H1 (cell line): ENCODE results near the gene OR5H1. TPM values are rescaled to one million over a fixed set of nuclear protein-coding genes. Genes with fewer than 3 reads are reported as not detected.

Source experiments
- CTCF ChIA-PET: fragments of 300-600 bp; sonication (Branson Sonifier 250); formaldehyde crosslinking; loops from one replicate; lab custom pipeline; 2021; ENCODE audit not compliant: partially characterized antibody; lab: Charles Lee
- POLR2A ChIA-PET: fragments of 300-600 bp; sonication (Branson Sonifier 250); formaldehyde crosslinking; loops from one replicate; lab custom pipeline; 2021; ENCODE audit warnings: inconsistent platforms; ENCODE audit not compliant: partially characterized antibody; lab: Charles Lee
- DNase-seq, 2 experiments: peaks; one replicate each; pipeline versions ENCODE4 v3.0.0 to v3.0.0-alpha.2; 2010 to 2022; ENCODE audit warnings: low spot score in 2 of 2, low read depth in 1 of 2, mixed read lengths in 1 of 2
- FAIRE-seq: peaks from 2 replicates; lab custom pipeline; 2011; peaks lifted over from hg19 to GRCh38; lab: Jason Lieb, UNC
- H2AFZ ChIP-seq: 2 replicates; pipeline ENCODE4 v1.8.1; 2012; ENCODE audit warnings: low read length, inconsistent platforms
- H2AK5ac ChIP-seq: 2 replicates; pipeline ENCODE4 v1.6.1; 2013; ENCODE audit warnings: low read depth, low read length
- H2BK120ac ChIP-seq: replicated peaks from 2 replicates; pipeline ENCODE3; 2013; ENCODE audit warnings: low read depth, low read length, inconsistent platforms
- H2BK12ac ChIP-seq: 2 replicates; pipeline ENCODE4 v1.6.1; 2013; ENCODE audit warnings: low read depth, low read length
- H2BK15ac ChIP-seq: 2 replicates; pipeline ENCODE4 v1.6.1; 2013; ENCODE audit warnings: low read length
- H2BK20ac ChIP-seq: 2 replicates; pipeline ENCODE4 v1.6.1; 2013; ENCODE audit warnings: low read length
- H2BK5ac ChIP-seq: 2 replicates; pipeline ENCODE4 v1.6.1; 2013; ENCODE audit warnings: low read depth, low read length
- H3K14ac ChIP-seq: 2 replicates; pipeline ENCODE4 v1.6.1; 2013; ENCODE audit warnings: inconsistent platforms; ENCODE audit not compliant: insufficient read length
- H3K18ac ChIP-seq: 2 replicates; pipeline ENCODE4 v1.6.1; 2013; ENCODE audit warnings: low read length; ENCODE audit errors: extremely low read depth
- H3K23ac ChIP-seq: 2 replicates; pipeline ENCODE4 v1.6.1; 2013; ENCODE audit warnings: inconsistent platforms; ENCODE audit not compliant: insufficient read length
- H3K23me2 ChIP-seq: 2 replicates; pipeline ENCODE4 v1.6.1; 2013; ENCODE audit warnings: low read depth, low read length
- H3K27ac ChIP-seq: 2 replicates; pipeline ENCODE4 v1.6.1; 2011; ENCODE audit warnings: low read depth, low read length, inconsistent platforms
- H3K27me3 ChIP-seq, 4 experiments: replicated peaks in 1 of 4; 1 replicate in 1 of 4; 2 replicates in 3 of 4; pipeline versions ENCODE4 v1.6.1 to v1.8.1; 2011 to 2013; ENCODE audit warnings: low read length in 3 of 4, mild to moderate bottlenecking in 3 of 4, inconsistent platforms in 2 of 4, mixed read lengths in 2 of 4, moderate library complexity in 1 of 4; ENCODE audit not compliant: control insufficient read depth in 3 of 4, insufficient read depth in 3 of 4; ENCODE audit errors: extremely low read depth in 1 of 4
- H3K36me3 ChIP-seq, 4 experiments: 2 replicates each; pipeline versions ENCODE4 v1.6.1 to v1.8.1; 2011 to 2013; ENCODE audit warnings: mild to moderate bottlenecking in 4 of 4, low read length in 3 of 4, moderate library complexity in 2 of 4, control low read depth in 1 of 4, inconsistent platforms in 1 of 4; ENCODE audit not compliant: insufficient read depth in 4 of 4, control insufficient read depth in 2 of 4
- H3K4ac ChIP-seq: replicated peaks from 2 replicates; pipeline ENCODE3; 2013; ENCODE audit warnings: low read length, low read depth, mixed read lengths, inconsistent platforms; ENCODE audit not compliant: insufficient read length
- H3K4me1 ChIP-seq, 4 experiments: replicated peaks in 1 of 4; 1 replicate in 1 of 4; 2 replicates in 3 of 4; pipeline versions ENCODE4 v1.6.1 to v1.8.1; 2011 to 2013; ENCODE audit warnings: low read length in 3 of 4, inconsistent platforms in 2 of 4, mixed read lengths in 1 of 4; ENCODE audit not compliant: insufficient read depth in 4 of 4, control insufficient read depth in 3 of 4
- H3K4me2 ChIP-seq, 2 experiments: 2 replicates each; pipeline versions ENCODE4 v1.6.1 to v1.8.1; 2011 to 2013; ENCODE audit warnings: low read depth in 2 of 2, low read length in 2 of 2, control low read depth in 1 of 2, inconsistent platforms in 1 of 2, mild to moderate bottlenecking in 1 of 2; ENCODE audit not compliant: insufficient read depth in 1 of 2
- H3K4me3 ChIP-seq, 4 experiments: fragments of 200-600, 300-600 bp in 1 of 4; sonication (generic), shearing (Covaris generic), sonication (Bioruptor Twin) in 1 of 4; 2 replicates each; pipeline versions ENCODE4 v1.5.1 to v1.8.1; 2011 to 2016; ENCODE audit warnings: low read length in 4 of 4, low read depth in 3 of 4, control low read depth in 2 of 4, inconsistent platforms in 2 of 4, mild to moderate bottlenecking in 2 of 4, mixed read lengths in 1 of 4, moderate library complexity in 1 of 4; ENCODE audit not compliant: insufficient read depth in 2 of 4; ENCODE audit errors: extremely low read depth in 1 of 4
- H3K56ac ChIP-seq: replicated peaks from 2 replicates; pipeline ENCODE3; 2013; ENCODE audit warnings: low read depth, mild to moderate bottlenecking, mixed read lengths, low read length, inconsistent platforms; ENCODE audit not compliant: insufficient read length
- H3K79me1 ChIP-seq: 2 replicates; pipeline ENCODE4 v1.6.1; 2013; ENCODE audit warnings: low read depth, low read length, control low read depth
- H3K79me2 ChIP-seq, 2 experiments: 2 replicates each; pipeline versions ENCODE4 v1.6.1 to v1.8.1; 2012 to 2013; ENCODE audit warnings: low read length in 2 of 2, mild to moderate bottlenecking in 2 of 2, inconsistent platforms in 1 of 2; ENCODE audit not compliant: insufficient read depth in 2 of 2, control insufficient read depth in 1 of 2
- H3K9ac ChIP-seq, 4 experiments: replicated peaks in 1 of 4; 1 replicate in 1 of 4; 2 replicates in 3 of 4; pipeline versions ENCODE4 v1.6.1 to v1.8.1; 2011 to 2013; ENCODE audit warnings: low read depth in 3 of 4, low read length in 3 of 4, control low read depth in 2 of 4, mild to moderate bottlenecking in 2 of 4, moderate library complexity in 2 of 4, inconsistent platforms in 1 of 4; ENCODE audit errors: extremely low read depth in 1 of 4
- H3K9me3 ChIP-seq, 2 experiments: 2 replicates each; pipeline versions ENCODE4 v1.6.1 to v1.8.1; 2012 to 2013; ENCODE audit warnings: mild to moderate bottlenecking in 2 of 2, moderate library complexity in 2 of 2, control low read depth in 1 of 2, inconsistent platforms in 1 of 2, low read depth in 1 of 2, low read length in 1 of 2, mixed read lengths in 1 of 2; ENCODE audit not compliant: insufficient read depth in 2 of 2
- H4K20me1 ChIP-seq, 2 experiments: replicated peaks in 1 of 2; 2 replicates each; pipeline versions ENCODE3 to v1.8.1; 2011 to 2013; ENCODE audit warnings: inconsistent platforms in 2 of 2, low read length in 2 of 2, mild to moderate bottlenecking in 1 of 2; ENCODE audit not compliant: insufficient read depth in 2 of 2, control insufficient read depth in 1 of 2
- H4K5ac ChIP-seq: 2 replicates; pipeline ENCODE4 v1.6.1; 2013; ENCODE audit warnings: low read length, low read depth, mixed read lengths, inconsistent platforms; ENCODE audit not compliant: insufficient read length
- H4K8ac ChIP-seq: 2 replicates; pipeline ENCODE4 v1.8.0; 2013; ENCODE audit warnings: mild to moderate bottlenecking, moderate library complexity, low read length, inconsistent platforms; ENCODE audit not compliant: insufficient read depth; ENCODE audit errors: extremely low read depth
- H4K91ac ChIP-seq: replicated peaks from 2 replicates; pipeline ENCODE3; 2013; ENCODE audit warnings: low read length, mixed read lengths, inconsistent platforms; ENCODE audit not compliant: insufficient read length
- CHD1 ChIP-seq: IDR thresholded peaks from 2 replicates; pipeline ENCODE4 v1.6.1; 2012; ENCODE audit warnings: low read depth, low read length, improper control_type of control experiment
- EGR1 ChIP-seq: IDR thresholded peaks from 2 replicates; pipeline ENCODE4 v1.6.1; 2011; ENCODE audit warnings: low read depth, low read length, borderline replicate concordance
- EP300 ChIP-seq, 2 experiments: IDR thresholded peaks; 1 replicate in 1 of 2; 2 replicates in 1 of 2; pipeline ENCODE4 v1.6.1; 2011 to 2012; ENCODE audit warnings: low read depth in 2 of 2, low read length in 2 of 2, mild to moderate bottlenecking in 2 of 2, borderline replicate concordance in 1 of 2, inconsistent platforms in 1 of 2, moderate library complexity in 1 of 2
- JUN ChIP-seq: IDR thresholded peaks from 2 replicates; pipeline ENCODE4 v1.6.1; 2011; ENCODE audit warnings: low read depth, mild to moderate bottlenecking, improper control_type of control experiment, low read length
- SIRT6 ChIP-seq: IDR thresholded peaks from one replicate; pipeline ENCODE4 v1.7.1; 2012; ENCODE audit warnings: low read length, inconsistent platforms
- SP1 ChIP-seq: IDR thresholded peaks from 2 replicates; pipeline ENCODE4 v1.6.1; 2011; ENCODE audit warnings: low read depth, low read length
- SP4 ChIP-seq: IDR thresholded peaks from 2 replicates; pipeline ENCODE4 v1.6.1; 2012; ENCODE audit warnings: low read length, inconsistent platforms
- TAF7 ChIP-seq: optimal IDR thresholded peaks from 2 replicates; pipeline ENCODE3; 2011; ENCODE audit warnings: low read depth, mild to moderate bottlenecking, inconsistent platforms, low read length, moderate library complexity, borderline replicate concordance
- YY1 ChIP-seq: IDR thresholded peaks from 2 replicates; pipeline ENCODE4 v1.6.1; 2011; ENCODE audit warnings: low read depth, mild to moderate bottlenecking, low read length
- polyA plus RNA-seq, 7 experiments: library from polyadenylated mRNA; depleted of rRNA in 3 of 7; stranded (reverse) in 5 of 7; unstranded in 2 of 7; fragments of >200 nt in 5 of 7; fragments of 200-250 nt in 2 of 7; gene quantifications; 1 replicate in 5 of 7; 2 replicates in 1 of 7; 4 replicates in 1 of 7; pipeline versions ENCODE4 v1.2.1 to v1.2.3, GENCODE V29; 2011 to 2013; ENCODE audit warnings: missing spikeins in 2 of 7, mixed read lengths in 2 of 7
- total RNA-seq: library from RNA; stranded (reverse); fragmentation: NEBNext Ultra II Directional; extraction: Animal tissue kit (Norgen Biotek cat#: 25700); gene quantifications from 2 replicates; pipeline ENCODE4 v1.2.1, GENCODE V29; 2021

The OR5H1 gene
- total and polyA plus RNA-seq, 2 of the 8 experiments (the other 6 are each of a cell fraction or from before 2014, with no cell fraction given): not detected

DNA sequence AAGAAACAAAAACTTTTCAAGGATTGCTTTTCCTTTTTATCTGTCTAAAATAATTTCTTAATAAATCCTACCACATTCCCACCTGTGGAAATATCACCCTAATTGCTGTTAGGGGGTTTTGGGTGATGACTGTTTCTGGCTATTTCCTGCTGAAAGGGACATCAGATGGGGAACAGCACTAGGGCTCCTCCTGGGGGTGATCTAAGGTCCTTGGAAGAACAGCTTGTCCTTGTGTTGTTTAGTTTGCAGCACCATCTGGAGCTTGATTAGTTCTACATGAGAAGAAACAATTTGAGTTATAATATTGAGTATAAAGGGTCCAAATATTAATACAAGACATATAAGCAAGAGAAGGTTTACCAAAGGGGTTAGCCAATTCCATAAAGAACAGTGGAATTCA, 54.7 kb downstream of the OR5H1 start:
- no peak overlapping the region for H2AFZ ChIP-seq
- no peak overlapping the region for H3K4ac ChIP-seq
- no peak overlapping the region for H4K8ac ChIP-seq
- no peak overlapping the region for H2BK15ac ChIP-seq
- no peak overlapping the region for H3K18ac ChIP-seq
- no peak overlapping the region for H3K23ac ChIP-seq
- CTCF ChIA-PET: interaction anchor here (0.6 to 8.2 kb wide), 21 partner anchors 13 to 206 kb away, joined by 3 to 61 read pairs (median 4); no protein-coding TSS in a partner anchor
- no peak overlapping the region for H3K14ac ChIP-seq
- no peaks in the 10 kb centered on the region for H4K20me1 ChIP-seq
- no peak overlapping the region for H4K91ac ChIP-seq
- H2BK20ac ChIP-seq: no peak overlapping the region
- no peak overlapping the region for H3K56ac ChIP-seq
- no peak overlapping the region for H2BK5ac ChIP-seq
- H3K9me3 ChIP-seq: no peaks in the 10 kb centered on the region
- no peaks in the 10 kb centered on the region for H3K79me1 ChIP-seq
- no peaks in the 10 kb centered on the region for H3K23me2 ChIP-seq
- no peak overlapping the region for H3K4me2 ChIP-seq
- H3K4me1 ChIP-seq: peaks cover 0 to 4% (median 0%) of the 10 kb centered on the region in 4 experiments; a peak in 1 of 7 replicates
- no peaks in the 10 kb centered on the region for H3K36me3 ChIP-seq
- H3K27ac ChIP-seq: no peak overlapping the region
- H3K9ac ChIP-seq: no peak overlapping the region
- H2BK12ac ChIP-seq: no peak overlapping the region
- H3K79me2 ChIP-seq: no peaks in the 10 kb centered on the region
- H2BK120ac ChIP-seq: no peak overlapping the region
- POLR2A ChIA-PET: interaction anchor here (0.9 to 1.4 kb wide), 2 partner anchors 107 to 140 kb away, joined by 3 read pairs; no protein-coding TSS in a partner anchor
- H4K5ac ChIP-seq: no peak overlapping the region
- no peaks in the 10 kb centered on the region for H3K27me3 ChIP-seq
- no peak overlapping the region for H3K4me3 ChIP-seq
- FAIRE-seq (no peak), DNase-seq (no peak)
- no peak overlapping the region for H2AK5ac ChIP-seq
- TF ChIP-seq EP300 (IDR thresholded peaks at IDR 0.05; ENCODE audit: borderline replicate concordance in 1 of 2, low read depth in 2 of 2, low read length in 2 of 2): no peak
- TF ChIP-seq CHD1: no peak
- no peak for TF ChIP-seq TAF7
- TF ChIP-seq SIRT6: no peak
- no peak for TF ChIP-seq SP1
- TF ChIP-seq SP4: no peak
- no peak for TF ChIP-seq EGR1
- no peak for TF ChIP-seq JUN
- TF ChIP-seq YY1: no peak
